ENCODE data around the gene AKAP6.
"Not testable (repeated sequence)": the region's sequence is repeated elsewhere in the genome, so short reads cannot be mapped to it uniquely, and the experiment has no call there.

The AKAP6 gene

DNA sequence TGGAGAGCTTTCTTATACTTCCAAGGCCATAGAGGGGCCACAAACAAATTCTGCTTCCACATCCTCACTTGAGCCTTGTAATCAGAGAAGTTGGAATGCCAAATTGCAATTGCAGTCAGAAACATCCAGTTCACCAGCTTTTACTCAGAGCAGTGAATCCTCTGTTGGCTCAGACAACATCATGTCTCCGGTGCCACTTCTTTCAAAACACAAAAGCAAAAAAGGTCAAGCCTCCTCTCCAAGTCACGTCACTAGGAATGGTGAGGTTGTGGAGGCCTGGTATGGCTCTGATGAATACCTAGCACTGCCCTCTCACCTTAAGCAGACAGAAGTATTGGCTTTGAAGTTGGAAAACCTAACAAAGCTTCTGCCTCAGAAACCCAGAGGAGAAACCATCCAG, 217.1 kb downstream of the AKAP6 start:
- no peak for DNase-seq

- no peak for DNase-seq
Measured at GRCh38 chr14:32552766-32553165, 223.7 kb downstream of the AKAP6 start.

GRCh38 chr14:32559048-32559447, 229.9 kb downstream of the AKAP6 start:
- DNase-seq = no peak

DNA sequence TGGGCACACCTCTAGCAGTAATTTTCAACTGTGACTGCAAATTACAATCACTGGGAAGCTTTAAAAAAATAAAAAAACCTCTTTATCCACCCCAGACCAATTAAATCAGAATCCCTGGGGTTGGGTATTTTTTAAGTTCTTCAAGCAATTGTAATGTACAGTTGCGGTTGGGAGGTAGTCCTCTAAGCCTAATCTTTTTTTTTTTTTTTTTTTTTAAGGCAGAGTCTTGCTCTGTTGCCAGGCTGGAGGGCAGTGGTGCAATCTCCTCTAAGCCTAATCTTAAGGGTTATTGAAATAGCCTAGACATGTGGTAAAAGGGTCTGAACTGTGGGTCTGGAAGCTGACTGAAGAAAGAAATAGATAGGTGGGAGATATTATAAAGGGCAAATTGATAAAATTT, 230.5 kb downstream of the AKAP6 start:
- no peak for DNase-seq

DNA sequence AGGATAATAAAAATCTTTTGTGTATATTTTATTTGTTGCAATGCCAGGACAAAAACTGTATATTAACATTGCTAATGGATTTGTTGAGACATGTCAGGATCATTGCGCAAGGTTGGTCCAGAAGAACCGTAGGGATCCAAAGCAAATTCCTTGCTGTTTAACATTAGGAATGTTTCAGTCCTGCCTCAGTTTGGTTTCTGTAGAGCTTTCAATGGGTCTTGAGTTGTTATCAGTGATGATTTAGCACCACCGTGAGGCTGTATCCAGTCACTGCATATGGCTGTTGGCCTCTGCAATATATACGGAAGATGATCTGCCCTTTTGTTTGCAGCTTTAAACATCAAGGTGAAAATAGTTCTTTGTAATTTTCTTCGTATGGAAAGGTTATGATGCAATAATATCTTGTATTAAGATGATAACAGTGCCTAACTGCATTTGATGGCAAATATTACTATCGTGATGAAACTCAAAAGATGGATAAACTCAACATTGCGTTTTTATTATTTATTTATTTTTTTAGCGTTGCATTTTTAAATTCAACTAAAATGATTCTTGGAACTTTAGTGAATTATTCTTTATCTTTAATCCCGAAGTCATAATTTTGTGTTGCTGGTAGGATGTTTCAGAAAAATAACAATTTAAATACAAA, 231.2 kb downstream of the AKAP6 start:
- DNase-seq = peak; percentile 47

GRCh38 chr14:32561520-32561919, 232.4 kb downstream of the AKAP6 start:
- DNase-seq = no peak

GRCh38 chr14:32564596-32564995, 235.5 kb downstream of the AKAP6 start:
- no peak for DNase-seq

- DNase-seq = no peak
Measured at GRCh38 chr14:32565256-32565655, 236.2 kb downstream of the AKAP6 start.

- DNase-seq = no peak
Measured at GRCh38 chr14:32567543-32568384, 238.7 kb downstream of the AKAP6 start.

GRCh38 chr14:32571551-32571950, 242.5 kb downstream of the AKAP6 start:
- no peak for DNase-seq

DNA sequence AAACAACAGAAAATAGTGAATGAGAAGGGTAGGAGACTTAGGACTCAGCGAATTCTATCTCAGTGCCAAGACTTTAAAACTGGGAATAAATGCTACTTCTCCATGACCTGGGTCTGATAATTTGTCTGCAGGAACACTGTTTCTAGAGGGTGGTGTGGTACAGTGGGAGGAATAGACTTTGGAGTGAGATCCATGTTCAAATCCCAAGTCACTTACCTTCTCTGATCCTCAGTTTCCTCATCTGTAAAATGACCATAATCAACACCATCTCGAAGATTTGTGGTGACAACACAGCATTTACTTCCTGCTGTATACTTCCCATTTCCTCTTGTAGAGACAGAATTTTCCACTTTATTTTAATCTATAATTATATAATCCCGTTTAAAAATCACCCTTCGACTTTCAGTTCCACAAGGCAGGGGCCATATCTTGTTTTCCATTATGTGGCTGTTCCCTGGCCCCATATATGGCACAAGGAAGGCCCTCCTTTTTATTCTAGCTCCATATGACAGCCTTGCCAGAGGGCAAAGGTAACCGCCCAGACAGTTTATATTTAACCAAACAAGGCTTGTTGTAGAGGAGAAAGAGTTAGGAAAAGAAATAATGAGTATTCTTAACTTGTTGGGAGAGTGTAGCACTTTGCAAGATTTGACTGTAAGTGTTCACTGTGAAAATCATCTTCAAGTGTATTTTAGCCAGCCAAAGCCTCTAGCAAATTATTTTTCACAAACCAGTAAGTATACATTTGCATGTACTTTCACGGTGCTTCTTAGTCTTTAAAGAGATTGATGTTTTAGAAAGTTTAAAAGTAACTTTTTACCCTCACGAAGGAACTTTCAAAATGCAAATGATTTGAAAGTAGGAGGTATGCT, 243.1 kb downstream of the AKAP6 start:
- no peak for DNase-seq

DNA sequence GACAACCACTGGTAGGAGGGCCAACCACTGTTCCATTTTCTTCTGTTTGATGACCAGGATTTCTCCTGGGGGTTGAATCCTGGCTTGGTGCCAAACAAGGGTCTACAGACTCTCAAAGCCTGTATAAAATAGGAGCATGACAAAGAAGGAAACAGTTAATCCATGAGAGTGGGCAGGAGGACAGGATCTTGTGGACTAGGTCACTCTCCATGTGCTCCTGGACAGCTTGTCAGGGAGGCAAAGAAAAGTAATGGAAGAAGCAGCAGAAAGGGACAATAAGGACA, 243.7 kb downstream of the AKAP6 start:
- DNase-seq = no peak

DNA sequence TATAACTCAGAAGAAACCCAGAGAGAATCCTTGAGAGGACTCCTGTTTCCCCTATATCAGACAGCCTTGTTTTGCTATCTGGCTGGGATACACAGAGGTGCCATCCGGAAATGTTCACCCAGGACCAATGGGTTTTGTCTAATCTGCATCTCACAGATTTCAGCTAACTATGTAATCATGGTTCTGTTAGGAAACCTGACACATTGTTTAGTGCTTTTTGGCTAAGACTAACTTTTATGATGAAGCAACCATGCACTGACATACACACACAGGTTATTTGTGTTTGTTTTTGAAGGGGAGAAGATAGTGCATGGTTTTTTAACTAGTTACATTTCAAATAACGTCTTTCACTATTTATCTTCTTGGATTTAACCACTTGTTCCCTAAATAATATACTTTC, 245.2 kb downstream of the AKAP6 start:
- DNase-seq = no peak

DNA sequence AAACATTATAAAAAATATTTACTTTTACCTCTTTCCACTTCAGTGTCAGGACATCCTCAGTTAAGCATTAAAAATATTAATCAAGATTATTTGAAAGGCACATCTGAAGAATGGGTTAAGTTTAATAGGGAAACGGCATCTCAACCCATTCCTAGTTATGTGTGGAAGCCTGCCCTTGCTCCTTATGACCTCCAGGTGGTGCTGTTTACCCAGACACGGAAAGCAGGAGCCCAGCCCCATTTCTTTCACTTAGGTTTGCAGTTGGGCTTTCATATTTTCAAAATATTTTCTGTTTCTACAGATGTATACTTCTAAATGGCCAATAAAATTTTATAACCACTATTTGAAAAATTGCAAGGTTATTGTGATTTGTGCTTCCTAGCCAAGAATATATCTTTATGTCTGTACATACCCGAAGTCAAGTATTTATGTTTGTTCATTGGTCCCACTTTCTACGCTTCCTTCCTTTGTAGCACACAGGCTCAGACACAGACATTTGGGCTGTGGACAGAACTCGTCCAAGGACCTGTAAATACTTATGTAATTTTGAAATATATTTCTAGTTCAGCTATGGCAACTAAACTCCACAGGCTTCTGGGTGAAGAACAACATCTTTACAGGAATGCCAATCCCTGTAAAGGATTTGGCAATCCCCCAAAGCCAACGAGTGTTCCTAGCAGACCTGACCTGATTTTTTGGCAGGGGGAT, 247.1 kb downstream of the AKAP6 start:
- peak; percentile 63 for DNase-seq

GRCh38 chr14:32576977-32577376, 247.9 kb downstream of the AKAP6 start:
- no peak for DNase-seq

- DNase-seq = no peak
Measured at GRCh38 chr14:32578181-32578580, 249.1 kb downstream of the AKAP6 start.

GRCh38 chr14:32583427-32583826, 254.3 kb downstream of the AKAP6 start:
- not testable (repeated sequence) for DNase-seq

DNA sequence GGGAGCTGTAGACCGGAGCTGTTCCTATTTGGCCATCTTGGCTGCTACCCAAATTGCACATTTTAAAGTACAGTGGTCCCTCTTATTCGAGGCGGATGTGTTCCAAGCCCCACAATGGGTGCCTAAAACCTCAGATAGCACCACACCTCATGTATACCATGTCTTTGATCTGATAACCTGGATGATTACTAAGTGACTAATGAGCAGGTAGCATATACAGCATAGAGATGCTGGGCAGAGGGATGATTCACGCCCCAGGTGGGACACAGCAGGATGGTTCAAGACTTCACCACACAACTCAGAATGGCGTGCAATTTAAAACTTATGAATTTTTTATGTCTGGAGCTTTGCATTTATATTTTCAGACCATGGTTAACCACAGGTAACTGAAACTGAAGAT, 255.0 kb downstream of the AKAP6 start:
- DNase-seq = no peak

DNA sequence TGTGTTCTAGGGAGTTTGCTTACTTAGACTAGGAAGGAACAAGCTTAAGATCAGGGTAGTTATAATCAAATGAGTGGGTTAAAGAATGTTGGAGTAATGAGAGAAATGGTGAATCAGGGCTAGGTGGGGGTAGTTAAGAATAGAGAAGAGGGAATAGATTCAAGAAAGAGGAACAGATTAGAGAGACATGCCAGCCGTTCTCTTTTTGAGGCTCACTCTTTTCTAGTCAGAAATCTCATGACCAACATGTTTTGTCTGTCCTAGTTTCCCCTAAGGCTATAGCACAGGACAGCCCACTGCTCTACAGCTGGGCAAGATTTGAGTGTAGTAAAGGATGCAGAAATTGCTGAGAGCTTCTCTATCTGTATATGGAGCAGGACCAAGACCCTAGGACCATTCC, 258.4 kb downstream of the AKAP6 start:
- DNase-seq = no peak

GRCh38 chr14:32588448-32589320, 259.6 kb downstream of the AKAP6 start:
- DNase-seq = no peak

GRCh38 chr14:32590157-32590556, 261.1 kb downstream of the AKAP6 start:
- DNase-seq = no peak

- no peak for DNase-seq
Measured at GRCh38 chr14:32593290-32593942, 264.3 kb downstream of the AKAP6 start.

Data from NCI-H2107 (cell line).